H1 (cell line): ENCODE data around the gene RTN4. TPM values are rescaled to one million over a fixed set of nuclear protein-coding genes. Genes with fewer than 3 reads are reported as not detected.

Experiments used
- CTCF ChIA-PET: fragments of 300-600 bp; sonication (Branson Sonifier 250); formaldehyde crosslinking; loops from one replicate; lab custom pipeline; 2021; ENCODE audit not compliant: partially characterized antibody; lab: Charles Lee
- POLR2A ChIA-PET: fragments of 300-600 bp; sonication (Branson Sonifier 250); formaldehyde crosslinking; loops from one replicate; lab custom pipeline; 2021; ENCODE audit warnings: inconsistent platforms; ENCODE audit not compliant: partially characterized antibody; lab: Charles Lee
- DNase-seq, 2 experiments: peaks; one replicate each; pipeline versions ENCODE4 v3.0.0 to v3.0.0-alpha.2; 2010 to 2022; ENCODE audit warnings: low spot score in 2 of 2, low read depth in 1 of 2, mixed read lengths in 1 of 2
- FAIRE-seq: peaks from 2 replicates; lab custom pipeline; 2011; peaks lifted over from hg19 to GRCh38; lab: Jason Lieb, UNC
- H2AFZ ChIP-seq: 2 replicates; pipeline ENCODE4 v1.8.1; 2012; ENCODE audit warnings: low read length, inconsistent platforms
- H2AK5ac ChIP-seq: 2 replicates; pipeline ENCODE4 v1.6.1; 2013; ENCODE audit warnings: low read depth, low read length
- H2BK120ac ChIP-seq: replicated peaks from 2 replicates; pipeline ENCODE3; 2013; ENCODE audit warnings: low read depth, low read length, inconsistent platforms
- H2BK12ac ChIP-seq: 2 replicates; pipeline ENCODE4 v1.6.1; 2013; ENCODE audit warnings: low read depth, low read length
- H2BK15ac ChIP-seq: 2 replicates; pipeline ENCODE4 v1.6.1; 2013; ENCODE audit warnings: low read length
- H2BK20ac ChIP-seq: 2 replicates; pipeline ENCODE4 v1.6.1; 2013; ENCODE audit warnings: low read length
- H2BK5ac ChIP-seq: 2 replicates; pipeline ENCODE4 v1.6.1; 2013; ENCODE audit warnings: low read depth, low read length
- H3K14ac ChIP-seq: 2 replicates; pipeline ENCODE4 v1.6.1; 2013; ENCODE audit warnings: inconsistent platforms; ENCODE audit not compliant: insufficient read length
- H3K18ac ChIP-seq: 2 replicates; pipeline ENCODE4 v1.6.1; 2013; ENCODE audit warnings: low read length; ENCODE audit errors: extremely low read depth
- H3K23ac ChIP-seq: 2 replicates; pipeline ENCODE4 v1.6.1; 2013; ENCODE audit warnings: inconsistent platforms; ENCODE audit not compliant: insufficient read length
- H3K23me2 ChIP-seq: 2 replicates; pipeline ENCODE4 v1.6.1; 2013; ENCODE audit warnings: low read depth, low read length
- H3K27ac ChIP-seq: 2 replicates; pipeline ENCODE4 v1.6.1; 2011; ENCODE audit warnings: low read depth, low read length, inconsistent platforms
- H3K27me3 ChIP-seq, 4 experiments: replicated peaks in 1 of 4; 1 replicate in 1 of 4; 2 replicates in 3 of 4; pipeline versions ENCODE4 v1.6.1 to v1.8.1; 2011 to 2013; ENCODE audit warnings: low read length in 3 of 4, mild to moderate bottlenecking in 3 of 4, inconsistent platforms in 2 of 4, mixed read lengths in 2 of 4, moderate library complexity in 1 of 4; ENCODE audit not compliant: control insufficient read depth in 3 of 4, insufficient read depth in 3 of 4; ENCODE audit errors: extremely low read depth in 1 of 4
- H3K36me3 ChIP-seq, 4 experiments: 2 replicates each; pipeline versions ENCODE4 v1.6.1 to v1.8.1; 2011 to 2013; ENCODE audit warnings: mild to moderate bottlenecking in 4 of 4, low read length in 3 of 4, moderate library complexity in 2 of 4, control low read depth in 1 of 4, inconsistent platforms in 1 of 4; ENCODE audit not compliant: insufficient read depth in 4 of 4, control insufficient read depth in 2 of 4
- H3K4ac ChIP-seq: replicated peaks from 2 replicates; pipeline ENCODE3; 2013; ENCODE audit warnings: low read length, low read depth, mixed read lengths, inconsistent platforms; ENCODE audit not compliant: insufficient read length
- H3K4me1 ChIP-seq, 4 experiments: replicated peaks in 1 of 4; 1 replicate in 1 of 4; 2 replicates in 3 of 4; pipeline versions ENCODE4 v1.6.1 to v1.8.1; 2011 to 2013; ENCODE audit warnings: low read length in 3 of 4, inconsistent platforms in 2 of 4, mixed read lengths in 1 of 4; ENCODE audit not compliant: insufficient read depth in 4 of 4, control insufficient read depth in 3 of 4
- H3K4me2 ChIP-seq, 2 experiments: 2 replicates each; pipeline versions ENCODE4 v1.6.1 to v1.8.1; 2011 to 2013; ENCODE audit warnings: low read depth in 2 of 2, low read length in 2 of 2, control low read depth in 1 of 2, inconsistent platforms in 1 of 2, mild to moderate bottlenecking in 1 of 2; ENCODE audit not compliant: insufficient read depth in 1 of 2
- H3K4me3 ChIP-seq, 4 experiments: fragments of 200-600, 300-600 bp in 1 of 4; sonication (generic), shearing (Covaris generic), sonication (Bioruptor Twin) in 1 of 4; 2 replicates each; pipeline versions ENCODE4 v1.5.1 to v1.8.1; 2011 to 2016; ENCODE audit warnings: low read length in 4 of 4, low read depth in 3 of 4, control low read depth in 2 of 4, inconsistent platforms in 2 of 4, mild to moderate bottlenecking in 2 of 4, mixed read lengths in 1 of 4, moderate library complexity in 1 of 4; ENCODE audit not compliant: insufficient read depth in 2 of 4; ENCODE audit errors: extremely low read depth in 1 of 4
- H3K56ac ChIP-seq: replicated peaks from 2 replicates; pipeline ENCODE3; 2013; ENCODE audit warnings: low read depth, mild to moderate bottlenecking, mixed read lengths, low read length, inconsistent platforms; ENCODE audit not compliant: insufficient read length
- H3K79me1 ChIP-seq: 2 replicates; pipeline ENCODE4 v1.6.1; 2013; ENCODE audit warnings: low read depth, low read length, control low read depth
- H3K79me2 ChIP-seq, 2 experiments: 2 replicates each; pipeline versions ENCODE4 v1.6.1 to v1.8.1; 2012 to 2013; ENCODE audit warnings: low read length in 2 of 2, mild to moderate bottlenecking in 2 of 2, inconsistent platforms in 1 of 2; ENCODE audit not compliant: insufficient read depth in 2 of 2, control insufficient read depth in 1 of 2
- H3K9ac ChIP-seq, 4 experiments: replicated peaks in 1 of 4; 1 replicate in 1 of 4; 2 replicates in 3 of 4; pipeline versions ENCODE4 v1.6.1 to v1.8.1; 2011 to 2013; ENCODE audit warnings: low read depth in 3 of 4, low read length in 3 of 4, control low read depth in 2 of 4, mild to moderate bottlenecking in 2 of 4, moderate library complexity in 2 of 4, inconsistent platforms in 1 of 4; ENCODE audit errors: extremely low read depth in 1 of 4
- H3K9me3 ChIP-seq, 2 experiments: 2 replicates each; pipeline versions ENCODE4 v1.6.1 to v1.8.1; 2012 to 2013; ENCODE audit warnings: mild to moderate bottlenecking in 2 of 2, moderate library complexity in 2 of 2, control low read depth in 1 of 2, inconsistent platforms in 1 of 2, low read depth in 1 of 2, low read length in 1 of 2, mixed read lengths in 1 of 2; ENCODE audit not compliant: insufficient read depth in 2 of 2
- H4K20me1 ChIP-seq, 2 experiments: replicated peaks in 1 of 2; 2 replicates each; pipeline versions ENCODE3 to v1.8.1; 2011 to 2013; ENCODE audit warnings: inconsistent platforms in 2 of 2, low read length in 2 of 2, mild to moderate bottlenecking in 1 of 2; ENCODE audit not compliant: insufficient read depth in 2 of 2, control insufficient read depth in 1 of 2
- H4K5ac ChIP-seq: 2 replicates; pipeline ENCODE4 v1.6.1; 2013; ENCODE audit warnings: low read length, low read depth, mixed read lengths, inconsistent platforms; ENCODE audit not compliant: insufficient read length
- H4K8ac ChIP-seq: 2 replicates; pipeline ENCODE4 v1.8.0; 2013; ENCODE audit warnings: mild to moderate bottlenecking, moderate library complexity, low read length, inconsistent platforms; ENCODE audit not compliant: insufficient read depth; ENCODE audit errors: extremely low read depth
- H4K91ac ChIP-seq: replicated peaks from 2 replicates; pipeline ENCODE3; 2013; ENCODE audit warnings: low read length, mixed read lengths, inconsistent platforms; ENCODE audit not compliant: insufficient read length
- CBX5 ChIP-seq: fragments of 300-800, 300-1000 bp; sonication (generic); IDR thresholded peaks from 2 replicates; pipeline ENCODE4 v1.7.1; 2016; ENCODE audit warnings: antibody characterized with exemption, low read length, low read depth
- CEBPB ChIP-seq: IDR thresholded peaks from 2 replicates; pipeline ENCODE4 v1.6.1; 2012; ENCODE audit warnings: low read depth, low read length
- CTBP2 ChIP-seq: IDR thresholded peaks from 2 replicates; pipeline ENCODE4 v1.7.0; 2011; ENCODE audit warnings: borderline replicate concordance, mild to moderate bottlenecking, moderate library complexity, mixed read lengths, low read length; ENCODE audit not compliant: insufficient read depth, insufficient read length
- SIX5 ChIP-seq: IDR thresholded peaks from 2 replicates; pipeline ENCODE4 v1.6.1; 2011; ENCODE audit warnings: mild to moderate bottlenecking, low read depth, low read length
- TAF7 ChIP-seq: optimal IDR thresholded peaks from 2 replicates; pipeline ENCODE3; 2011; ENCODE audit warnings: low read depth, mild to moderate bottlenecking, inconsistent platforms, low read length, moderate library complexity, borderline replicate concordance
- ZNF274 ChIP-seq: IDR thresholded peaks from 2 replicates; pipeline ENCODE4 v1.7.0; 2012; ENCODE audit warnings: low read length, borderline replicate concordance; ENCODE audit errors: extremely low read depth
- WGBS, 2 experiments: shearing (Covaris generic) in 1 of 2; methylation state at CpG; one replicate each; pipeline versions ENCODE4 v1.1.6 to v1.1.7; 2013 to 2015; ENCODE audit warnings: low lambda C conversion rate in 2 of 2, mixed read lengths in 2 of 2, inconsistent platforms in 1 of 2, low coverage in 1 of 2, missing lambda C conversion rate in 1 of 2; ENCODE audit not compliant: insufficient replicate concordance in 2 of 2, insufficient coverage in 1 of 2, insufficient read length in 1 of 2; ENCODE audit errors: extremely low coverage in 1 of 2, missing lambda C conversion rate in 1 of 2; 5-methylcytosine and 5-hydroxymethylcytosine counted together
- polyA plus RNA-seq, 7 experiments: library from polyadenylated mRNA; depleted of rRNA in 3 of 7; stranded (reverse) in 5 of 7; unstranded in 2 of 7; fragments of >200 nt in 5 of 7; fragments of 200-250 nt in 2 of 7; gene quantifications; 1 replicate in 5 of 7; 2 replicates in 1 of 7; 4 replicates in 1 of 7; pipeline versions ENCODE4 v1.2.1 to v1.2.3, GENCODE V29; 2011 to 2013; ENCODE audit warnings: missing spikeins in 2 of 7, mixed read lengths in 2 of 7
- total RNA-seq: library from RNA; stranded (reverse); fragmentation: NEBNext Ultra II Directional; extraction: Animal tissue kit (Norgen Biotek cat#: 25700); gene quantifications from 2 replicates; pipeline ENCODE4 v1.2.1, GENCODE V29; 2021
- TF ChIP-seq, protein P1 (sequence below): IDR thresholded peaks from 2 replicates; pipeline ENCODE4 v1.6.1; 2012; ENCODE audit warnings: low read length, inconsistent platforms

The RTN4 gene
- total and polyA plus RNA-seq, 2 of the 8 experiments (the other 6 are each of a cell fraction or from before 2014, with no cell fraction given) = 179 to 242 TPM

DNA sequence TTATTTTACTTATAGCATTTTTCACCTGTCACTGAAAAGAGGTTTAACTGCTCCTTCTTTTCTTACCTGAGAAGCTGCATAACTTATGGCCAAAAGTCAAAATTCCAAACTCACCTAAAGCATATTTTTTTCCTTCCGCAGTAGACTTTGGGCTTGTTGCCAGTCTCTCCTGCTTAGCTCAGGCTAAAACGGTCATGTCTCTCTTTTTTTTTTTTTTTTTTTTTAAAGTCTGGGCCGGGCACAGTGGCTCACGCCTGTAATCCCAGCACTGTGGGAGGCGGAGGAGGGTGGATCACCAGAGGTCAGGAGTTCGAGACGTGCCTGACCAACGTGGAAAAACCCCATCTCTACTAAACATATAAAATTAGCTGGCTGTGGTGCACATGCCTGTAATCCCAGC, 113.5 kb downstream of the RTN4 start:
- Histone ChIP-seq H3K27ac (no peak overlapping the region), H3K18ac (no peak overlapping the region), H3K56ac (no peak overlapping the region), H3K23me2 (no peaks in the 10 kb centered on the region), H3K4ac (no peak overlapping the region), H3K36me3 (no peaks in the 10 kb centered on the region), H3K4me3 (no peak overlapping the region), H3K4me2 (no peak overlapping the region), H4K20me1 (no peaks in the 10 kb centered on the region), H4K91ac (no peak overlapping the region), H4K8ac (no peak overlapping the region), H2BK120ac (no peak overlapping the region), H2BK12ac (no peak overlapping the region), H3K14ac (no peak overlapping the region), H2AK5ac (no peak overlapping the region), H3K4me1 (no peaks in the 10 kb centered on the region), H3K79me2 (no peaks in the 10 kb centered on the region), H2AFZ (no peak overlapping the region), H3K23ac (no peak overlapping the region), H3K9me3 (no peaks in the 10 kb centered on the region; a peak in 1 of 4 replicates), H2BK5ac (no peak overlapping the region), H2BK15ac (no peak overlapping the region), H3K27me3 (no peaks in the 10 kb centered on the region), H4K5ac (no peak overlapping the region), H3K9ac (no peak overlapping the region)
- WGBS, 2 experiments = 93% methylated on average over 6 of the region's 8 CpGs; no CpG with 5 or more reads in 1 of the 2 experiments
- ChIA-PET CTCF (interaction anchor here (0.6 to 1.5 kb wide), 4 partner anchors 9 to 264 kb away, joined by 3 to 6 read pairs (median 3); no protein-coding TSS in a partner anchor), POLR2A (no interaction called here)
- FAIRE-seq (no peak), DNase-seq (no peak)
- TF ChIP-seq, protein P1, sequence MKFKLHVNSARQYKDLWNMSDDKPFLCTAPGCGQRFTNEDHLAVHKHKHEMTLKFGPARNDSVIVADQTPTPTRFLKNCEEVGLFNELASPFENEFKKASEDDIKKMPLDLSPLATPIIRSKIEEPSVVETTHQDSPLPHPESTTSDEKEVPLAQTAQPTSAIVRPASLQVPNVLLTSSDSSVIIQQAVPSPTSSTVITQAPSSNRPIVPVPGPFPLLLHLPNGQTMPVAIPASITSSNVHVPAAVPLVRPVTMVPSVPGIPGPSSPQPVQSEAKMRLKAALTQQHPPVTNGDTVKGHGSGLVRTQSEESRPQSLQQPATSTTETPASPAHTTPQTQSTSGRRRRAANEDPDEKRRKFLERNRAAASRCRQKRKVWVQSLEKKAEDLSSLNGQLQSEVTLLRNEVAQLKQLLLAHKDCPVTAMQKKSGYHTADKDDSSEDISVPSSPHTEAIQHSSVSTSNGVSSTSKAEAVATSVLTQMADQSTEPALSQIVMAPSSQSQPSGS = no peak
- TF ChIP-seq CTBP2 = no peak
- TF ChIP-seq TAF7 = no peak
- TF ChIP-seq CEBPB = no peak
- TF ChIP-seq CBX5 = no peak
- TF ChIP-seq ZNF274 = no peak
- TF ChIP-seq SIX5 = no peak
- TF ChIP-seq, all 59 proteins: peak for 0
- Histone ChIP-seq H2BK20ac (no peak overlapping the region), H3K79me1 (no peaks in the 10 kb centered on the region)
